ENCODE data around the gene GPRC5B.

Gene GPRC5B

DNA sequence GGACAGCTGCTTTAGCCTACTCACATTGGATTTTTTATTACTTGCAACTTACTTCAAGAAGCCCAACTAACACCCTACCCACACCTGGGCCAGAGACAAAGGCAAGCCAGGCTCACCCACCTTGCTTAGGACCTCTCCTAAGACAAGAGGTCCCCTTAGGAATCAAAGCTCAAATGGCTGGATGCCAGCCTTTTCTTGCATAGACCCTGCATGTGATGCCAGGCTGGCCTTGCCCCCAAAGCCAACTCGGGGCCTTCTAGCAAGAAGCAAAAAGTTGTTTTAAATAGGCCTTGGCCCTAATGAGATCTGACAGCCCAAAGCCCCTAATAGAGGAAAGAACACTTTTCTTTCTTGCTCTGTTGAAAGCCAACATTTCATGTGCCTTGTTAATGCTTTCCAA, 20.7 kb downstream of the GPRC5B start:
- H3K4me1 ChIP-seq (ENCODE audit: insufficient read depth, low read length): peaks cover 9% of the 10 kb centered on the region
- H3K27me3 ChIP-seq (ENCODE audit: control insufficient read depth in 1 of 2, insufficient read depth in 2 of 2, low read length in 2 of 2): no peaks in the 10 kb centered on the region
- no peaks in the 10 kb centered on the region for H3K36me3 ChIP-seq (ENCODE audit: insufficient read depth, low read length)
- H3K4me3 ChIP-seq (ENCODE audit: low read depth in 1 of 2, low read length in 2 of 2): no peak overlapping the region
- no peaks in the 10 kb centered on the region for H3K9me3 ChIP-seq (ENCODE audit: low read length)
- no peak overlapping the region for H3K27ac ChIP-seq (ENCODE audit: low read depth, low read length)
- H3K9ac ChIP-seq (ENCODE audit: low read length): no peak overlapping the region

DNA sequence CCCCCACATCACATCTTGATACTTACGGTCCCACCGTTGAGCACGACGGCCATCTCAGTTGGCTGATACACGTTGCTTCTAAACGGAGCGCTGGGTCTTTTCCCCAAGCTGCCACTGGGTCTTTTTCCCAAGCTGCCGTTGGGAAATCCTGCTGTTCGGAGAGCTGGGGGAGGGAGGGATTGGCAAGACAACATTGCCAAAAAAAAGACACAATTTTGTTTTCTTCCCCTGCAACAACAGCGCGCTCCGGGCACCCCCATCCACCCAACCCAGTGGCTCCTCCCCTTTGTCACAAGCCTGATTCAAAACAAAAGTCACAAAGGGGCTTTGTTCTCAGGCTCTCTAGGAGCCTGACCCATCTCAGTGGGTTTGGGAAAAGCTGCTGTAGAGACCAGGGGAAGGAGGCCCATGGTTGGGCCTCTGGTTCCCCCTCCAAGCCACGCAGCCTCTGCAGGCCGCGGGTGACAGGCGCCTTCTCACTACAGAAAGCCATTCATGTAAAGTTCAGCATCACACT, 22.8 kb downstream of the GPRC5B start:
- peaks cover 9% of the 10 kb centered on the region for H3K4me1 ChIP-seq (ENCODE audit: insufficient read depth, low read length)
- no peaks in the 10 kb centered on the region for H3K9me3 ChIP-seq (ENCODE audit: low read length)
- H3K27ac ChIP-seq (ENCODE audit: low read depth, low read length): no peak overlapping the region
- no peaks in the 10 kb centered on the region for H3K27me3 ChIP-seq (ENCODE audit: control insufficient read depth in 1 of 2, insufficient read depth in 2 of 2, low read length in 2 of 2)
- H3K36me3 ChIP-seq (ENCODE audit: insufficient read depth, low read length): no peaks in the 10 kb centered on the region
- H3K4me3 ChIP-seq (ENCODE audit: low read depth in 1 of 2, low read length in 2 of 2): no peak overlapping the region
- H3K9ac ChIP-seq (ENCODE audit: low read length): no peak overlapping the region

DNA sequence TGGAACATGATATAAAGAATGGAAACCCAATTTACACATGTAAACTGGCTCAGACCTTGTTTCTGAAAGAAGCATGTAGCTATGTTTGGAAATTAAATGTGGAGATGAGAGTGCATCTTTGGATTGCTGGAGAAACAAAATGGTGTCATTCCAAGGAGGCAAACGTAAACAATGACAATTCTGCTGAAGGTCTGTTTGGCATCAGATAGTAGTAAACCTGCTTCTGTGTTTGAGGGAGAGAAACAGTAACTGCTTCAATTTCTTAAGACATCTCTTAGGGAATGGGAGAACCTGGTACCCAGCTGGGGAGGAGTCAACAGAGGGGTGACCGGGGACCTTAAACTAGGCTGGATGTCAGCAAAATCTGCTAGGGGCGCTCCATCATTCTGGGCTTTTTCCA, 23.5 kb downstream of the GPRC5B start:
- Histone ChIP-seq H3K4me3 (ENCODE audit: low read depth in 1 of 2, low read length in 2 of 2) (peak overlapping the region in 1 of 2 donors; percentile 17), H3K9me3 (ENCODE audit: low read length) (no peaks in the 10 kb centered on the region), H3K27ac (ENCODE audit: low read depth, low read length) (no peak overlapping the region), H3K27me3 (ENCODE audit: control insufficient read depth in 1 of 2, insufficient read depth in 2 of 2, low read length in 2 of 2) (no peaks in the 10 kb centered on the region), H3K4me1 (ENCODE audit: insufficient read depth, low read length) (peaks cover 9% of the 10 kb centered on the region), H3K9ac (ENCODE audit: low read length) (no peak overlapping the region), H3K36me3 (ENCODE audit: insufficient read depth, low read length) (no peaks in the 10 kb centered on the region)

DNA sequence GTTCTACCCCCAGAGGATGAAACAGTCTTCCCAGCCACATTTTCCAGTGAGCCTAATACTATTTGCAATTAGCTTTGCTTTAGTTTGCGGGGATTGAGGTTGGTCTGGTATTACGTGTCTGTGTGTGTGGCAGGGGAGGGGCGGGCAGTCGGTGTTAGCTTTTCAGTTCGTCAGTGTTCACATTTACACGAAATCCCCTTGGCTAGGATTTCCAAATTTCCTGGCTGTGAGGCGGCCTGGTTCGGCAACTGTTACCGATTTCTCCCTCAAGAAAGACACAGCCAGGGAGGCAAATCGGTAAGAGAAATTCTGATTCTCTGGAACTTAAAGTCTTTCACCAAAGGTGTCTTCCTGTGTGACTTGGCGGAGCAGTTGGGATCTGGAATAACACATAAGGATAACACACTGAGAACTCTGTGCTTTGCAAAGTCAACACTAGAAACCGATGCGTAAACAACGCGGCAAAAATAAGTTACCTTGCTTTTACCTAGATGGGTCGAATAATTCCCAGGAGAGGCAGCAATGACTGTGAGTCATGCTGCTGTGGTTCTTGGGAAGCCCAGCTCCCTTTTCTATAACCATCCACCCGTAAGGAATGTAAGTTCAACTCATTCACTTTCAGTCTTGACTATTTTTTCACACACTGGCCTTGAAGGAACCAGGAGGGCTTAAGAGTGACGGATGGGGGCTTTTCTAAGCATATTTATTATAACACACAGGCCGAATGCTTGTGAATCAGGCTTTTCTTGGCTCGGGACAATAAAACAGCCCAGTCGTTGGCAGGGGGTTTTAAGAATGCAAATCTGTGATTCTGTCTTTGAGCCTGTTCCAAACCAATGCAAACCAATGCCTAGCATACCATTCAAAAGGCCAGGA, 24.2 kb downstream of the GPRC5B start:
- H3K4me1 ChIP-seq (ENCODE audit: insufficient read depth, low read length): peaks cover 9% of the 10 kb centered on the region
- no peaks in the 10 kb centered on the region for H3K27me3 ChIP-seq (ENCODE audit: control insufficient read depth in 1 of 2, insufficient read depth in 2 of 2, low read length in 2 of 2)
- no peak overlapping the region for H3K27ac ChIP-seq (ENCODE audit: low read depth, low read length)
- peak overlapping the region in 1 of 2 donors; percentile 17 for H3K4me3 ChIP-seq (ENCODE audit: low read depth in 1 of 2, low read length in 2 of 2)
- no peaks in the 10 kb centered on the region for H3K36me3 ChIP-seq (ENCODE audit: insufficient read depth, low read length)
- no peak overlapping the region for H3K9ac ChIP-seq (ENCODE audit: low read length)
- no peaks in the 10 kb centered on the region for H3K9me3 ChIP-seq (ENCODE audit: low read length)

DNA sequence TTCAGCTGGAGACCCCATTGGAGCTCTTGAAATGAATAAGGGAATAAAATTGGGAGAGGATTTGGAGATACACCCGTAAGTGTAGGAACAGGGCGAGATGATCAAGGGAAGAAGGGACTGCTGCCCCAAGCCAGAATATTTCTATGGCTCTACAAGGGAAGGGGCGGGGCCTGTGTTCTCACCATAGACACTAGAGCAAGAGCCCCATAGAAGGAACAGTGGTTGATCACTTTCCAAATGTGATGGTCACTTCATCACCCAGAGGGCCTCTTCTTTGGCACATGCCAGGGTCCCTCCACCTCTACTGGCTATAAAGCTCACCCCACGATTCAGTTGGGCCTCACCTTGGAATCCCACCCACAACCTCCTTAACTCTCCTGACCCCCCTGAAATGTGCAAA, 25.0 kb downstream of the GPRC5B start:
- peaks cover 9% of the 10 kb centered on the region for H3K4me1 ChIP-seq (ENCODE audit: insufficient read depth, low read length)
- H3K9me3 ChIP-seq (ENCODE audit: low read length): no peaks in the 10 kb centered on the region
- H3K36me3 ChIP-seq (ENCODE audit: insufficient read depth, low read length): no peaks in the 10 kb centered on the region
- H3K4me3 ChIP-seq (ENCODE audit: low read depth in 1 of 2, low read length in 2 of 2): no peak overlapping the region
- no peaks in the 10 kb centered on the region for H3K27me3 ChIP-seq (ENCODE audit: control insufficient read depth in 1 of 2, insufficient read depth in 2 of 2, low read length in 2 of 2)
- H3K27ac ChIP-seq (ENCODE audit: low read depth, low read length): no peak overlapping the region
- no peak overlapping the region for H3K9ac ChIP-seq (ENCODE audit: low read length)

DNA sequence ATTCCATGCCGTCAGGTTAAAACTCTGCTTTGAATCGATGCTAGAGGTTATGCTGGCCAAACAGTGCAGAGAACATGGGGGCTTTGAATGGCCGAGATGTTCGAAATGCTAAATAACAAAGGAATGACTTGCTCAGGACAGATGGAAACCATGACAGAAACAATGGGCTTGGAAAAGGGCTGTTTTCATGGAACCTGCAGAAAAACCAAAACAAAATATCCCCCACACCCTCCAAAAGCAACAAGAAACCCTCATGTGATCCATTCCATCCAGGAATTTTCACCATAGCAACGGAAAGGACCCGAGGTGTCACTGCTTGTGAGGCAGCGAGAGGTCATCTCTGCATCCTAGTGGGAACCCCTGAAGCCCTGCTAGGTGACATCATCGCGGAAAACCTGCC, 25.5 kb downstream of the GPRC5B start:
- H3K4me3 ChIP-seq (ENCODE audit: low read depth in 1 of 2, low read length in 2 of 2): no peak overlapping the region
- H3K9me3 ChIP-seq (ENCODE audit: low read length): no peaks in the 10 kb centered on the region
- no peak overlapping the region for H3K9ac ChIP-seq (ENCODE audit: low read length)
- H3K4me1 ChIP-seq (ENCODE audit: insufficient read depth, low read length): peaks cover 9% of the 10 kb centered on the region
- H3K27ac ChIP-seq (ENCODE audit: low read depth, low read length): no peak overlapping the region
- no peaks in the 10 kb centered on the region for H3K27me3 ChIP-seq (ENCODE audit: control insufficient read depth in 1 of 2, insufficient read depth in 2 of 2, low read length in 2 of 2)
- no peaks in the 10 kb centered on the region for H3K36me3 ChIP-seq (ENCODE audit: insufficient read depth, low read length)

DNA sequence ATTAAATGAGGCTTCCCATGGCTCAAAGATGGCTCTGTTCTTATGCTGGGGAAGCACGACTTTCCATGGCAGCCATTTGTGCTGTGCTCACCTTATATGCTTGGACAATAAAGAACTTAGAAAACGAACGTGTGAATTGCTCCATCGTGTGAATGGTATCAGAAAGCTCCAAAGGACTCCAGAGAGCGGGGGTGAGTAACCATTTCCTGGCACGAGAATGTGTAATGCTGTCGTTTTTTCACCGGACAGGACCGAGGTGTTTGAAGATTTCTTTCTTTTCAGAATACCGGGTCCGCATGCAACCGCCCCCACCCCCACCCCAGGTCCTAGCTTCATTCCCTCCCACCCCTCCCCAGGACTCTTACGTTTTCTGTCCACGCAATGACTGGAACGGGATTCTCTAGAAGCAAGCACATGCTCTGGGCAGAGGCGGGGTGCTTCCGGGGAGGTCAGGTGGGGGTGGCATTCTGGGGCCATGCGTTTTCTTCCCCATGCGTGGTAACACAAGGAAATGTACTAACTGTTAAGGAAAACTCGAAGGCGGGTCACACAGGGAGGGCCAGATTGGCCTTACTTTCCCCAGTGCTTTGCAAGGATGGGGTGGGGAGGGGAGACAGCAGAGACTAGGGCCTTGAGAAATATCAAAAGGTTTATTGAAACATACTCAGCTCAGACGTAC, 26.2 kb downstream of the GPRC5B start:
- H3K4me3 ChIP-seq (ENCODE audit: low read depth in 1 of 2, low read length in 2 of 2): no peak overlapping the region
- H3K9ac ChIP-seq (ENCODE audit: low read length): no peak overlapping the region
- H3K4me1 ChIP-seq (ENCODE audit: insufficient read depth, low read length): peaks cover 9% of the 10 kb centered on the region
- H3K9me3 ChIP-seq (ENCODE audit: low read length): no peaks in the 10 kb centered on the region
- no peaks in the 10 kb centered on the region for H3K27me3 ChIP-seq (ENCODE audit: control insufficient read depth in 1 of 2, insufficient read depth in 2 of 2, low read length in 2 of 2)
- H3K36me3 ChIP-seq (ENCODE audit: insufficient read depth, low read length): no peaks in the 10 kb centered on the region
- no peak overlapping the region for H3K27ac ChIP-seq (ENCODE audit: low read depth, low read length)

DNA sequence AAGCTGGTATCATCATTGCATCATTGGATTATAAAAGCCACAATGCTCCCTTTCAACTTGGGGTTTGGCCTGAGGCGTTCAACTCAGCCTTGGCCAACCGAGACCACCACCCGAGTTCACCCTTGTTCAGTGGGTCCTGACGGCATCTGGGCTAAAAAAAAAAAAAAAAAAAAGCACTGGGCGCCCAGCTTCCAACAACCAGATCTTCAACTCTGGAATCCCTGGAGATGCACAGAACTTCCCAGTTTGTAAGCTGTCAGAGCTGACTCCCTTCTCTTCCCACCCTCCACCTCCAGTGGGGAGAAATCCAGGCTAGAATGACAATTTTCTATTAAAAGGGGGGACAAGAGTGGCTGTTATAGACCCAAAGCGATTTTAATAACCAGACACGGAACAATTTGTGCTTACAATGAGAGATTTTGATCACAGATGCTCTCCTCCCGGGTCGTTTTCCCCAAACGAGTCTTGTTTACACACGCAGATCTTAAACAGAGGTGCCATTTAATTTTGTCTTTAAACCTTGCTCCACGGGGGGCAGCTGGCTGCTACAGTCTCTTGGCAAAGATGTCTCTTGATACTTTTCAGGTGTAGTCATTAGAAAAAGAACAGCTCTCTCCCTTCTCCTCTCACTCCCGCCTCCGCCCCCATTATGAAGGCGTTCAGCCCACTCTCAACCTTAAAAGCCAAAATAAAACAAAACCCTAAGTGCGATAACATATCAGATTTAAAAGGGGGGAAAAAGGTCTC, 26.9 kb downstream of the GPRC5B start:
- Histone ChIP-seq H3K27me3 (ENCODE audit: control insufficient read depth in 1 of 2, insufficient read depth in 2 of 2, low read length in 2 of 2) (no peaks in the 10 kb centered on the region), H3K4me3 (ENCODE audit: low read depth in 1 of 2, low read length in 2 of 2) (no peak overlapping the region), H3K9me3 (ENCODE audit: low read length) (no peaks in the 10 kb centered on the region), H3K27ac (ENCODE audit: low read depth, low read length) (no peak overlapping the region), H3K9ac (ENCODE audit: low read length) (no peak overlapping the region), H3K36me3 (ENCODE audit: insufficient read depth, low read length) (no peaks in the 10 kb centered on the region), H3K4me1 (ENCODE audit: insufficient read depth, low read length) (peaks cover 9% of the 10 kb centered on the region)

DNA sequence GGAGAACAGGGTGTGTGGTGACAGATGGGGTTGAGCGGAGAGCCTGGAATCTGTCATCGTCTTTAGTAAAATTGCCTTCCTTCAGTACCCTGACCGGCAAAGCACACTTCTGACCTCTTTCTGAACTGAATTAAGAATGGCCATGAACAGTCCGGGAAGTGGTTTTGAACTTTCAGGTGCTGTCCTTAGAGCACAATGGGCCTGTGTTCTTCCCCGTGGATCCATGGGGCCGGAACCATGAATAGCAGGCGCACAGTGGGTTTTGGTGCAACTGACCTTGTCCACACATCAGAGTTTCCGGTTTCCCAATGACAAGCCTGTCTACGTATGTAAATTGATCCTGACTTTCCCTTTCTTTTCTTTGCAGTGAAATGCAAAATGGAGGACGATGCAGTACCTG, 28.5 kb downstream of the GPRC5B start:
- Histone ChIP-seq H3K4me1 (ENCODE audit: insufficient read depth, low read length) (peaks cover 9% of the 10 kb centered on the region), H3K9ac (ENCODE audit: low read length) (no peak overlapping the region), H3K4me3 (ENCODE audit: low read depth in 1 of 2, low read length in 2 of 2) (no peak overlapping the region), H3K27ac (ENCODE audit: low read depth, low read length) (no peak overlapping the region), H3K9me3 (ENCODE audit: low read length) (no peaks in the 10 kb centered on the region), H3K27me3 (ENCODE audit: control insufficient read depth in 1 of 2, insufficient read depth in 2 of 2, low read length in 2 of 2) (no peaks in the 10 kb centered on the region), H3K36me3 (ENCODE audit: insufficient read depth, low read length) (no peaks in the 10 kb centered on the region)

DNA sequence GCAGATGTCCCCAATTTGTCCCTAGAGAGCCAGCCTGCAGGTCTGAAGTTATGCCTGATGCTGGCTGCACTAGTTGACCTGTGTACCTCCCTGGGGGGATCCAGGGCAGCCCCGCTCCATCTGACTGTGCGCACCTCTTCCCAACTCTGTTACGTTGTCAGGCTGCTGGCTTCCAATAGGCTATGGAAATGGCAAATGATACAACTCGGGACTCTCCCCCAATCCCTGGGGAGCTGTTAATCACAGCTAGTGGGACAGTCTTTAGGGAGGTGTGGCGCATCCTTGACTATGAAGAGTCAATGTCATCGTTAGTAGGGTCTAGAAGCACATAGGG, 30.1 kb downstream of the GPRC5B start:
- no peaks in the 10 kb centered on the region for H3K4me1 ChIP-seq (ENCODE audit: insufficient read depth, low read length)
- no peak overlapping the region for H3K9ac ChIP-seq (ENCODE audit: low read length)
- no peaks in the 10 kb centered on the region for H3K36me3 ChIP-seq (ENCODE audit: insufficient read depth, low read length)
- no peaks in the 10 kb centered on the region for H3K9me3 ChIP-seq (ENCODE audit: low read length)
- H3K27ac ChIP-seq (ENCODE audit: low read depth, low read length): no peak overlapping the region
- H3K27me3 ChIP-seq (ENCODE audit: control insufficient read depth in 1 of 2, insufficient read depth in 2 of 2, low read length in 2 of 2): no peaks in the 10 kb centered on the region
- H3K4me3 ChIP-seq (ENCODE audit: low read depth in 1 of 2, low read length in 2 of 2): no peak overlapping the region

DNA sequence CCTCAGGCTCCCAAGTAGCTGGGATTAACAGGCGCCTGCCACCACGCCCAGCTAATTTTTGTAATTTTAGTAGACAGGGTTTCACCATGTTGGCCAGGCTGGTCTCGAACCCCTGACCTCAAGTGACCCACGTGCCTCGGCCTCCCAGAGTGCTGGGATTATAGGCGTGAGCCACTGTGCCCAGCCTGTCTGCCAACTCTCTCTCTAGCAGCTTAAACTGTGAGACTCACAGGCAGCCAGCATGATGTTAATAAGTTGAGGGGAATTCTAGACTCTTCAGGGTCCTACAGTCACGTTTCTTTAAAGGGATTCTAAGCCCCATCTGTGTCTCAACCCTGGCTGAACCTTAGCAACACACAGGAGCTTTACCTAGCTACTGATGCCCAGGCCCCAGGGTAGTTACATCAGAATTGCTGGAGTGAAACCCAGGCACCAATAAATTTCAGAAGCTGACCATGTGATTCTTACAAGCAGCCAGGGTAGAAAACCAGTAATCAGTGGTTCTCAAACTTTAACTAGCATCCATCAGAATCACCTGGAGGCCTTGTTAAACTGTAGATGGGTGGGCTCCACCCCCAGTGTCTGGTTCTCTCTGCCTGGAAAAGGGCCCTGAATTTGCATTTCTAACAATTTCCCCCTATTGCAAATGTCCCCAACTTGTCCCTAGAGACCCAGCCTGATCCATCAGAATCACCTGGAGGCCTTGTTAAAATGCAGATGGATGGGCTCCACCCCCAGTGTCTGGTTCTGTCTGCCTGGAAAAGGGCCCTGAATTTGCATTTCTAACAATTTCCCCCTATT, 30.7 kb downstream of the GPRC5B start:
- Histone ChIP-seq H3K27me3 (ENCODE audit: control insufficient read depth in 1 of 2, insufficient read depth in 2 of 2, low read length in 2 of 2) (no peaks in the 10 kb centered on the region), H3K4me1 (ENCODE audit: insufficient read depth, low read length) (no peaks in the 10 kb centered on the region), H3K27ac (ENCODE audit: low read depth, low read length) (no peak overlapping the region), H3K9me3 (ENCODE audit: low read length) (no peaks in the 10 kb centered on the region), H3K9ac (ENCODE audit: low read length) (no peak overlapping the region), H3K36me3 (ENCODE audit: insufficient read depth, low read length) (no peaks in the 10 kb centered on the region), H3K4me3 (ENCODE audit: low read depth in 1 of 2, low read length in 2 of 2) (no peak overlapping the region)

Data from muscle layer of colon (tissue), 2 donors.